ENCODE results near the gene P2RX2.

The P2RX2 gene

DNA sequence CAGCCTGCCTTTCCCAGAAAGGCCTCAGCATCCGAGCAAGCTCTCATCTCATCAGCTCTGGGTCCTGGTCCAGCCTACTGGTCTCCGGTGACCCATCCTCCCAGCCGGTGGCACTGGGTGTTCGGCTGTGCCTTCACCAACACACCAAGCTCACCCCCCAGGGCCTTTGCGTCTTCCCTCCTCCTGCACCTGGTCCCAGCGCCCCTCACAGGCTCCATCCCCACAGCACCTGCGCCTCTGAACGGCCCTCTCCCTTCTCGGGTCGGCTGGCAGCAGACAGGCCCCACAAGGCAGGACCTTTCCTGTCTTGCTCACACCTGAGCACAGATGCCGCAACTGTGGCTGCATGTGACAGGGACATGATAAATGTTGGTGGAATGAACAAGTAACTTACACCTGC is 13.1 kb downstream of the P2RX2 start:
- no peak overlapping the region for H3K4me3 ChIP-seq (ENCODE audit: low read length)
- no peak for DNase-seq (ENCODE audit: low read depth, low spot score)

DNA sequence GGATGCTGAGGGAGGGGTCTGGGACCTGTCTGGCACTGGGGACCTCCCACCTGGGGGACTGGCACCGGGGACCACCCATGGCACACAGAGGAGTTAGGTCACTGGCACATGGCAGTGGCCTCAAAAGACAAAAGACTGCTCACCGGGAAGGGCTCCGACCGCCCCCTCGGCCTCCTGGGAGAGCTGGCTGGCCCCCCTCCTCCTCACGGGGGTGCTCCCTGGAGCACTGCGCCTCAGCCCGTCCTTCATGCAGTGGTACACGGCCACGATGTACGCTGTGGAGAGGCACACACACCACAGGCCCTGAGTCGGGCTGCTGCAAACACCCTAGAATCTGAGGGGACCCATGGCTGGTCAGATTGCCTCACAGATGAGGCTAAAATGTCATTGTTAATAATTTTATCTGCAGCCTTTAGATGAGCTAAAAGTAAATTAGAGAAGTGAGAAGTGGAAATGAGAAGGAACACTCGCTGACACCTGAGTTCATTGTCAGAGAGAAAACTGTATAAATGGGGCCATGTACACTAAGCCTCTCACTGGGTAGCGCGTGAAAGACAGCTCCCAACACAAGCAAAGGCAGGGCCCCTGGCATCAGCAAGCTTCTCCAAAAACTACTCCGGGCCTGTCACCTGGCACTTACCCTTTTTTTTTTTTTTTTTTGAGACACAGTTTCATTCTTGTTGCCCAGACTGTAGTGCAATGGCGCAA is 14.1 kb downstream of the P2RX2 start:
- no peak overlapping the region for H3K4me3 ChIP-seq (ENCODE audit: low read length)

DNA sequence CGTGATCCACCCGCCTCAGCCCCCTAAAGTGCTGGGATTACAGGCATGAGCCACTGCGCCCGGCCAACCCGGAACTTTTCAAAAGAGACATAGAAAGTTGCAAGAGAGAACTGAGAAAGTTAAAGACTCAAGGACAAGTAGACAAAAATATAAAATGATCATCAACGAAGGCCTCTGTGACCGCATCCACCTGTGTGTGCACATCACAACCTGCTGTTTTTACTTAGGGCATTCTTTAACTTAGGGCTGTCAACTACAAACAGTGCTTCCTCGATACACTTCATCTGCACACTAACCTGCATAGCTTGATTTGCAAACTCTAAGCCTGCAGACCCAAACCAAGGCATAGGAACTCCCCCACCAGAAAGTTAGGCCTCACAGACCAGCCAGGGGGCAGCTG is 14.8 kb downstream of the P2RX2 start:
- H3K4me3 ChIP-seq (ENCODE audit: low read length) = no peak overlapping the region
- DNase-seq (ENCODE audit: low read depth, low spot score) = no peak

More for the DNA sequence above, 14.1 kb downstream of the P2RX2 start:
- DNase-seq (ENCODE audit: low read depth, low spot score) = no peak

DNA sequence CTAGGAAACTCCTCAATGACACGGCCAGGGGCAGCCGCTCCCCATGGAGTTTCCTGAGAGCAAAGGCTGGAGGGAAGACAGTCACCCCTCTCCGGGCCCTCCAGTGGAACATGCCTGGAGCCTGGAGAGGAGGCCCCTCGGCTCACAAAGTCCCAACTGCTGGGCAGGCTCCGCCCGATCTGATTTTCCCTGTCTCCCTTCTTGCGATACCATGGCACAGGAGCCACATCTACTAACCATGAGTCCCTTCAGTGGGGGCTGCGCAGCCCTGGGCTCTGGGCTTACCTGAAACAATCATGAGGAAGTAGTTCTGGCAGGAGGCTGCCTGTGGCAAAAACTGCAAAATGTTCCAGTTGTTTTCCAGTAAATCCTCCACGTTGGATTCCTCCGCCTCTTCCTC is 15.3 kb downstream of the P2RX2 start:
- no peak overlapping the region for H3K4me3 ChIP-seq (ENCODE audit: low read length)
- DNase-seq (ENCODE audit: low read depth, low spot score) = no peak

DNA sequence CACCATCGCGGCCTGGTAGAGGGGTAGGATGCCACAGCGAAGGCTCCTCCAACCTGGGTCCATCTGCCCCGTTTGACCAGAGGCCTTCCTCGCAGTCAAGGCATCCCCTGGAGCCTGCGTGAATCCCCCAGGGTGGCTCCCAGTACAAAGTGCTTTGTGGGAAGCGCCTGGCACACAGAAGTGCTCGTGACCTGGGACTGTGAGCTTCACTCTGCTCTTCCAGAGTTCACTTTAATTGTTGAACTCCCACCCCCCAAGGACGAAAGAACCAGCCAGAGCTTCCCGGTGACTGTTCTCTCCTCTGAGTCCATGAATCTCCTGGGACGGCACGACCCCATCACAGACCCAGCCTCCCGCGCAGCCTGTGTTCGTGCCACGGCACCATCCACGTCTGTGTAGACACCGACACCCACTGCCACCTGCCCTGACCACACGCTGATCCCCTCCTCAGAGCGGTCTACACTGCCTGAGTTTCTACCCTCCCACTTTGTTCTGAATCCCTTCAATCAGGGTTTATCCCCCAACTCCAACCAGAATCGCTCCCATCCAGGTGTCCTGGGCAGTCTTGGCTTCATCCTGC is 15.9 kb downstream of the P2RX2 start:
- no peak for DNase-seq (ENCODE audit: low read depth, low spot score)
- H3K4me3 ChIP-seq (ENCODE audit: low read length) = no peak overlapping the region

DNA sequence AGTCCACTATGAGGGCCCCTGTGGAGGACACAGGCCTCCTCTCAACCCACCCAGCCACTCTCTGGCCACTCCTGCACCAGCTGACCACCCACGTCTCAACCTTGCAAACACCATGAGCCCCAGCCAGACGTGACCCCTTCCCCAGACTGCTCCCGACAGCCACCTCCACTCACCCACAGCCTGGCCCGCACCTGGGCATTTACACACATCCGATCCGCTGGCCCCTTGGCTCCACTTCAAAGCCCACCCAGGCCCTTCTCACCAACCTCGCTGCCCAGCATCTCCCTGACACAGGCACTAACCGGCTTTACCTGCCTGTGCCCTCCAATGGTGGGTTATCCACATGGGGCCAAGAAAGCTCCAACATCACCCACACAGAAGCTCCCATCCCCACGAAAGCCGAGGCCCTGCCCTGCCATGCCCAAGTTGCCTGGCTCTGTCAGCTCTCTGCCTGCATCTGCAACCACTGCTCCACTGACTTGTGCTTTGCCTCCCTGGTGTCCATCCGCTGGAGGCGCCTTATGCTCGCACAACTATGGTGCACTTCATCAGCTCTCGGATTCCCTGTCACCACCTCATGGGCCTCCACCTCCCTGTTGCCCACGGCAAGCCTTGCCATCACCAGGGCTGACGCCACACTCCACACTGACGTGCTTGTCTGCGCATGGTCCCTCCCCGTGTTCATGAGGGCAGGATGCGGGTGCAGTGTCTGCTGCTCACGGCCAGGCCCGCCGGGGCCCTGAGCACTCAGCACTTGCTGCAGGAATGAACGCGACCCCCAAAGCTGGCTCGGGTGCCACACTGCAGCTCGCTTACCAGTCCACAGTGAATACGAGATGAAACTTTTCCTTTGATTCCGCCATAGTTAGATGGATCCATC is 16.7 kb downstream of the P2RX2 start:
- DNase-seq (ENCODE audit: low read depth, low spot score) = no peak
- H3K4me3 ChIP-seq (ENCODE audit: low read length) = no peak overlapping the region

DNA sequence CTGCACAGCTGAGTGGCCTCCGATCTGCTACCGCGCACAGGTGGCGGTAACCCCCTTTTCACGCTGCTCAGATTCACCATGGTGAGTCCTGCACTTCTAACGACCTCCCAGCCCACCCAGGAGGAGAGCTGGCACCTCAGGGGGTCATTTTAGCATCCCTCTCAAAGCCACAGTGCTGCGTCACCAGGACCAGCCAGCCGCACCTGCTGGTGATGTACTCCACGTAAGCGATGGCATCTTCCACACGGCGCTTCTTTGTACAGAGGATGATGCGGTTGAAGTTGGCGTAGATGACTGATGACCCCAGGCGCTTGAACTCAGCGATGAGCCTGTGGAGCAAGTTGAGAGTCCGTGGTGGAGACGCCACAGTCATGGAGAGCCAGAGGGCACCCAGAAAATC is 19.2 kb downstream of the P2RX2 start:
- no peak for DNase-seq (ENCODE audit: low read depth, low spot score)
- no peak overlapping the region for H3K4me3 ChIP-seq (ENCODE audit: low read length)

DNA sequence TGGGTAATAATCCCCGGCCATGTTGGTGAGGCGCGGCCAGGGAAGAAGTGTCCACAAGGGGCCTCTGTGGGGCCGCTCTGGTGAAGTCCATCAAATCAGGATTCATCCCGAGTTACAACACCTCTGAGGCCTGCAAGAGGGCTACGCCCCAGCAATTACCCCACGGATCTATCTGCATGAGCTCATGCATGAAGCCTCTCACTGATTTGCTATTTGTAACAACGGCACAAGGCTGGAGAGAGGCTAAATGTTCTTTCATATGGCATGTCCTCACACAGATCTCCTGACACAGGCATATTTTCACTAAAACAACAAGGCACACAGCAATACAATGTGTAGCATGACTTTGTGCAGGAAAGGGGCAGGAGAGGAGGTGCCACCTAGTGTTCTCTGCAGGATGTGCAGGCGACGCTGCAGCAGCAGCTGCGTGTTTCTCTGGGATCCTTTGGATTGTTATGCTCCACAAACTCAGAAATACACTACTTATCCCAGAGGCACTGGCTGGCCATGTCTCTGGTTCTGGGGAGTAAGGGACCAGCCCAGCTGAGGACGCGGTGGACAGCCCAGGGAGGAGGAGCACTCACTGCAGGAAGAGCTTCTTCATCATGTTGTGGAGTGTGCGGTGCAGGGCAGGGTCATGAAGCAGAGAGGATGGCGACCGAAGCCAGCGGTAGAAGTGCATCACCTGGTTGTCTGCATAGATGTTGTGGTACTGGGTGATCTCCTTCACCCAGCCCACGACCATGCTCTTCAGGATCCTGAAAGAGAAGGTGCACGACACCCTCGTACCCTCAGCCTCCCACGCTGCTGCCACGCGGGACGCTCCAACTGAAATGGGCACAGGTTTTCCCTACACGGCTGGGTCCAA is 20.2 kb downstream of the P2RX2 start:
- no peak for DNase-seq (ENCODE audit: low read depth, low spot score)
- no peak overlapping the region for H3K4me3 ChIP-seq (ENCODE audit: low read length)

DNA sequence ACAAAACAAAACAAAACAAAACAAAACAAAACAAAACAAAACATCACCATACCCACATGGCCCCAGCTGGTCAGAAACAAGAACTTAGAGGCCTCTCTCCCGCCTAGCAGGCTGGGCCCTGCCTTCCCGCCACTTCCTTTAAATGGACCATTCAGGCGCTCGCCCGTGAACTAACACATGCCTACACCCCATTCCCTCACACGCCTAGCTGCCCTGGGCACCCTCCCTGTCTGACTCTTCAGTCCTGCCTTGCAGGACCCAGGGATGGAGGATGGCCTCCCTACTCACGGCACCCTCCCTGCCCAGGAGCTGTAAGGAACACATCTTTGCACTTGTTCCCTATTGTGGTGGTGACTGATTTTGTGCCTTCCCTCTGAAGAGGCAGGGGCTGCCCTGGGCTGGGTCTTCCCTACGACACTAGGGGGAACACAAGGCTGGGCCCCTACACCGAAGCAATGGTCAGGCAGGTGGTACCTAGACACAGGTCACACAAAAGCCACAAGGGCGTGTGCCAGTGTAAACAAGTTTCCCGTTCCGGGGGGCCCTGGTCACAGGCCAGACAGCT is 21.5 kb downstream of the P2RX2 start:
- DNase-seq (ENCODE audit: low read depth, low spot score) = no peak
- no peak overlapping the region for H3K4me3 ChIP-seq (ENCODE audit: low read length)

DNA sequence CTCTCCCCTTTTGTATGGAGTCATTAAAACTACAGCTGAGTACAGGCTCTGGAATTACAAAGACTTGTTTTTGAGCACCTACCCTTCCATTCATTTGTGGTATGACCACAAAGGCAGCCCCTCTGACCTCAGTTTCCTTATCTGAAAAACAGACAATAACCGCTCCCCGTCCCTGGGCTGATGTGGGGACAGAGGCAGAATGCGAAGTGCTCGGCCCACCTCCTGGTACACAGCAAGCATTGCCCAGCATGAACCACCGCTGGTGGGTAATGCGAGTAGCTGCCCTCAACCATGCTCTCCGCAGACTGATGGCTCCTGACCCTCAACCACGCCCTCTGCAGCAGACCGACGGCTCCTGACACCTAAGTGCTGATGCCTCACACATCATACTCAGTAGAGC is 22.4 kb downstream of the P2RX2 start:
- DNase-seq (ENCODE audit: low read depth, low spot score) = peak; percentile 75
- peak overlapping the region; percentile 5; the same call in 1 of the 2 replicates for H3K4me3 ChIP-seq (ENCODE audit: low read length)

DNA sequence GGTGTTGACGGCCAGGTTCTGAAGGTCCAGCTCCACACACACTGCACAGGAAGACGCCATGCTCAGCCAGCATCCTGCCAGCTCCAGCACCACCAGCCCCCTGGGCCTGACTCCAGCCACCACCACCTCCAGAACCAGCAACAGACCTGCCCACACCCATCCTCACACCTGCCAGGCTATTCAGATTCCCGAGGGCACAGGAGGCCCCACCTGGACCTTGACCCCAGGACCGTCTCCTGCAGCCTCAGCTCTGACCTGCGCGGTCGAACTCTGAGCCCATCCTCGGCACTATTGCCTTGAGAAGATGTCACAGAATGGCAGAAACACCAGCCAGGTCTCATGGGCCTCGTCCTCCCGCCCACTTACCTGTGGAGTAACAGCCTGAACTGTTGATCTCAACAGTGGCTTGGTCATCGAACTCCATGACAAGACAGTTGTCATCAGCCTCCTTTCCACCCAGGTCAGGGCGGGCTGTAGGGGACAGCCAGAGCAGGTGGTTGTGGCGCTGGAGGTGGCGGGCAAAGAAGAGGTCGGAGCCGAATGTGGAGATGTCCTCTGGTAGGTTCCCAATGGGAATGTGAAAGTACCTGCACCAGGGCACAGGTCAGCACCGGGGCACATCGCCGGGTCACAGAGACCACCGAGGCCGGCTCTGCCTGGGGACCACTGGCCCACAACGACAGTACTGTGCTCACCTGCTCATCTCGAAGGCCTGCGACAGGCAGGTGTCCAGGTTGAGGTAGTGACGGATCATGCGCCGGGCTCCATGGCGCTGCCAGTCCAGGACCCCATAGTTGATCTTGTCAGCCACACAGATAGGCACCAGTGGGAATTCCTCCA is 23.5 kb downstream of the P2RX2 start:
- no peak overlapping the region for H3K4me3 ChIP-seq (ENCODE audit: low read length)
- DNase-seq (ENCODE audit: low read depth, low spot score) = no peak

DNA sequence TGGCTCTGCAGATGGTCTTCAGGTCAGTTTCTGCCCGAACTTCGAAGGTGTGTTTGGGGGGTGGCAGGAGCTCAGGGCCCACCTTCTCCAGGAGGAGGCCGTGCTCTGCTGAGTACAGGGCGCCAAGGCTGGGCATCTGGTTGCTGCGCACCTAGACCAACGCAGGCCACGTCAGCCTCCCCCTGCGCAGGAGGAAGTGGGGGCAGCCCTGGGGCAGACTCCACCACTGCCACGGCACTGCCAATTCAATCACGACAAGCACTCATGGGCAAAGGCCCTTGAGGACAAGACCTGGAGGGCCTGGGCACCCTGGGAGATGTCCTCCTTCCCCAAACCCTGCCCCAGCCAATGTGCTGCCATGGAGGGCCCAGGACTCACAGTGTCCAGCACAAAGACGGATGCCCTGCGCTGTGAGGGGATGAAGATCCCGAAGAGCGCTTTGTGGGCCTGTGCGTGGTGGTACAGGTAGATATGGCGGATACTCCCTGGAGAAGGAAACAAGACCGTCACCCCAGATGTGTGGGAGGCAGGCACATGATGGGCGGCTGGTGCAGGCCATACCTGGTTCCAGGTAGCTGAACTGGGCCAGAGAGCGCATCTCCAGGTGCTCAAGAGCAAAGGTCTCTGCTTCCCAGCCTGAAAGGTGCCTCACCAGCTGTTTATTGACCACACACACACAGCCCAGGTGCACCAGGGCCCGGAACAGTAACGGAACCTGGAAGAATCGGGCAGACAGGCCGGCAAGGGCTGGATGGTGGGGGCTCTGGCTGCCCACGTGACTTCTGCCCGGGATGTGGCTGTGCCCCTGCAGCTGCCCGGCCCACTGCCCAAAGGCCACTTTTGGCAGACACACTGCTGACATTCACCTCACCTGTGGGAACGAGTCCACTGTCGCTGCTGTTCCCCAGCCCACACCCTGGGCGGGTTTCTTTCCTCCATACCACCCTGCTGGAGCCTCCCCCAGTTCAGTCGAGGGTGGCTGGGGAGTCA is 24.6 kb downstream of the P2RX2 start:
- no peak overlapping the region for H3K4me3 ChIP-seq (ENCODE audit: low read length)
- DNase-seq (ENCODE audit: low read depth, low spot score) = no peak

DNA sequence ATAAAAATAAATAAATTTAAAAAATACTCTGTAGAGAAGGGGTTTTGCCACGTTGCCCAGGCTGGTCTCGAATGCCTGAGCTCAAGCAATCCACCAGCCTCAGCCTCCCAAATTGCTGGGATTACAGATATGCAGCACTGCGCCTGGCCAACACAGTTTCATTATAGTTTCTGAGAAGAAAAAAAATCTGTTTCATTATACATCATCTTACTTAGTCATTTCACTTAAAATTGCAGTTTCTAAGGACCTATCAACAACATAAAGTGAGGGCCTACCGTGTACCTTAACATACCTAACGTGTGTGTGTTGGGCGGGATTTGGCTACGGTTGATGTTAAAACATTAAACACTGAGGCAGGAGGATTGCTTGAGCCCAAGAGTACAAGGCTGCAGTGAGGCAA is 28.3 kb downstream of the P2RX2 start:
- no peak for DNase-seq (ENCODE audit: low read depth, low spot score)
- H3K4me3 ChIP-seq (ENCODE audit: low read length) = no peak overlapping the region

DNA sequence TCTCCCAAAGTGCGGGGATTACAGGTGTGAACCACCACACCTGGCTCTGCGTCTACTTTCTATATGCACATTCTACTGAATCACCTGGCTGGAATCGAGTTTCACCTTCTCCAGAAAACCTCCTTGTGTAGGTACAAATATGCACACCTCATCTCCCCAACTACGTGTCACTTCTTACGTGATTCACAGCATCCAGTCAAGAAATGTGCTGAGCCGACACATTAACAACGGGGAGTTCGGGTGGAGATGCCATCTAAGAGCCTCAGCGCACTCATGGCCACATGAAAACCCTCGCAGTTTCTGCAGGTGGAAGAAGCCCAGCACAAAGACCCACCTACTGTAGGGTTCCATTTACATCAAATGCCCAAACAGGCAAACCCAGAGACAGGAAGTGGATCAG is 29.3 kb downstream of the P2RX2 start:
- H3K4me3 ChIP-seq (ENCODE audit: low read length) = no peak overlapping the region
- DNase-seq (ENCODE audit: low read depth, low spot score) = no peak

DNA sequence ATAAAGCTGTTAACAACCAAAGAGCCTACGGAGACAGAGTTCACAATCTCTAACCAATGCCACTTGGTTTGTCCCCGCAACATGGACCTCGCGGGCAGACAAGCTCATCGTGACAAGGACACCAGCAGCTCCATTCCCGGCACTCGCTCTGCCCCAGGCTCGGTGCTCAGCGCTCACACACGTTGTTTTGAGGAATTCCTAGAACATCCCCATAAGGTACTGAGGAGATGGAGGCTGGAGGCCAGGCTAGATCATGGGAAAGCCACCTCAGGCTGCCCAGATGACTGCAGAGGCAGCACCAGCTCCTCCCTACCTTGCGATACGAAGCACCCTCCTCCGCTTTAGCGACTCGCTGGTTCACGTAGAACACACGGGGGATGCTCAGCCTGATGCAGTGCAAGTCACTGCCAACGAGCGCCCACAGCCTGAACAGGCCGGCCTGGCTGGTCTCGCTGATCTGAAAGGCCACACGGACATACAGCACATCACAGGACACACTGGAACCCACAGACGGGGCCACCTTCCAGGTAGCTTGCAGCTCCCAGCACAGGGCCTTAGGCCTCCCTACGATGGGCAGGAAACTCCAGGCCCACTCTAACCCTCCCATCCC is 30.1 kb downstream of the P2RX2 start:
- DNase-seq (ENCODE audit: low read depth, low spot score) = no peak
- no peak overlapping the region for H3K4me3 ChIP-seq (ENCODE audit: low read length)

DNA sequence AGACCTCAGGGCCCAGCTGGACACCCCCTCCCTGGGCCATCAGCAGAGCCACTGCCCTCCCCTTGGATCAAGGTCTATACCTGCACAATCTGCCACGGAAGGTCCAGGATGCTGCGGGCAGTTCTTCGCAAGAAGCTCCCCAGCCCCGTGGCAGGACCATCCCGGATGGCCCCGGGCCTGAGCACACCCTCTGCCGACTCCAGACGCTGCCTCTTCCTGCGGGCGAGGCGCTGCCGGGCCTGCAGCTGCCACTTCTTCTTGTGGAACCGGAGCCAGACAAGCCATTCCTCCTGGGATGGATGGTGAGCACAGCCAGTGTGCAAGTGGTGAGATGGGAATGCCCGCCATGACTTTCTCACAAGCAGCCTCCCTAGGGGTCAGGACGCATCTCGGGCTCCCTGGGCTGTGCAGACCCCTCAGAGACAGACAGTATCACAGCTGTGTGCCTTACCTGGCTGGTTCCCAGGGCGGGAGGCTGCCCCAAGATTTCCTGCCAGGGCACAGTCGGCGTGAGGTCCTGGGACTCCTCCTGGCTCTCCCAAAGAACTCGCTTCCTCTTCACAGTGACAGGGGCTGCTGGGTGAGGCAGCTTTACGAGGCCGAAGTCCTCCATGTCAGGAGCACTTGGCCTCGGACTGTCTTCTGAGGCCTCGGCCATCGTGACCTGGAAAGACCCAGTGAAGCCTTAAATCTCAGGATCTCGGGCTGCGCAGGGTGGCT is 30.8 kb downstream of the P2RX2 start:
- H3K4me3 ChIP-seq (ENCODE audit: low read length) = no peak overlapping the region
- no peak for DNase-seq (ENCODE audit: low read depth, low spot score)
